LNCAP (cell line): ENCODE measurements around the gene ERBB3.

Experiments
- TF ChIP-seq, protein P1 (sequence below): fragments of 450-650 bp; IDR thresholded peaks from 2 replicates; pipeline ENCODE4 v1.5.1; 2017; ENCODE audit warnings: mild to moderate bottlenecking

ERBB3 gene

DNA sequence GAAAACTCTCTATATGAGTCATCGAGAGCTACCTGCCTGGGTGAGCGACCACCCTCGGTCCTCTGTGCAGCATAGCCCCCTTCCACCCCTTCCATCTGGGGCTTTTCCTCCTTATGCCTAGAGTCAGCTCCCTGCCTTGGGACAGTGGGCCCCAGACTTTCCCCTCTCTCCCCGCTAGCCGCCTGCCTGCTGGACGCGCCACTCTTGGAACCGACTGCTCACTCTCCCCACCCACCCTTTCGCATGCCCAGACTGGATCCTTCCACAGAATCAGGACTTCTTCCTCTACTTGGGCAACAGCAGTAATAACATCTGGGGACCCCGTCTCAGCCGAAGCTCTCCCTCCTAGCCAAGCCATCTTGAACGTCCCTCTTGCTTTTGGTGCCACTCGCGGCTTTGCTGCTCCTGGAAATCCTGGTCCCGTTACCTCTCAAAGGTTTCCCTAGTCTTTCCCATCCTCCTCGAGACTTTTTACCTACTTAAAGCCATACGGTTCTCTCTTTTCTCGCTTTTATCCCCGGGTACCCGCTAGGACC lies 48.8 kb downstream of the ERBB3 start:
- TF ChIP-seq, protein P1, sequence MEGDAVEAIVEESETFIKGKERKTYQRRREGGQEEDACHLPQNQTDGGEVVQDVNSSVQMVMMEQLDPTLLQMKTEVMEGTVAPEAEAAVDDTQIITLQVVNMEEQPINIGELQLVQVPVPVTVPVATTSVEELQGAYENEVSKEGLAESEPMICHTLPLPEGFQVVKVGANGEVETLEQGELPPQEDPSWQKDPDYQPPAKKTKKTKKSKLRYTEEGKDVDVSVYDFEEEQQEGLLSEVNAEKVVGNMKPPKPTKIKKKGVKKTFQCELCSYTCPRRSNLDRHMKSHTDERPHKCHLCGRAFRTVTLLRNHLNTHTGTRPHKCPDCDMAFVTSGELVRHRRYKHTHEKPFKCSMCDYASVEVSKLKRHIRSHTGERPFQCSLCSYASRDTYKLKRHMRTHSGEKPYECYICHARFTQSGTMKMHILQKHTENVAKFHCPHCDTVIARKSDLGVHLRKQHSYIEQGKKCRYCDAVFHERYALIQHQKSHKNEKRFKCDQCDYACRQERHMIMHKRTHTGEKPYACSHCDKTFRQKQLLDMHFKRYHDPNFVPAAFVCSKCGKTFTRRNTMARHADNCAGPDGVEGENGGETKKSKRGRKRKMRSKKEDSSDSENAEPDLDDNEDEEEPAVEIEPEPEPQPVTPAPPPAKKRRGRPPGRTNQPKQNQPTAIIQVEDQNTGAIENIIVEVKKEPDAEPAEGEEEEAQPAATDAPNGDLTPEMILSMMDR = no peak

DNA sequence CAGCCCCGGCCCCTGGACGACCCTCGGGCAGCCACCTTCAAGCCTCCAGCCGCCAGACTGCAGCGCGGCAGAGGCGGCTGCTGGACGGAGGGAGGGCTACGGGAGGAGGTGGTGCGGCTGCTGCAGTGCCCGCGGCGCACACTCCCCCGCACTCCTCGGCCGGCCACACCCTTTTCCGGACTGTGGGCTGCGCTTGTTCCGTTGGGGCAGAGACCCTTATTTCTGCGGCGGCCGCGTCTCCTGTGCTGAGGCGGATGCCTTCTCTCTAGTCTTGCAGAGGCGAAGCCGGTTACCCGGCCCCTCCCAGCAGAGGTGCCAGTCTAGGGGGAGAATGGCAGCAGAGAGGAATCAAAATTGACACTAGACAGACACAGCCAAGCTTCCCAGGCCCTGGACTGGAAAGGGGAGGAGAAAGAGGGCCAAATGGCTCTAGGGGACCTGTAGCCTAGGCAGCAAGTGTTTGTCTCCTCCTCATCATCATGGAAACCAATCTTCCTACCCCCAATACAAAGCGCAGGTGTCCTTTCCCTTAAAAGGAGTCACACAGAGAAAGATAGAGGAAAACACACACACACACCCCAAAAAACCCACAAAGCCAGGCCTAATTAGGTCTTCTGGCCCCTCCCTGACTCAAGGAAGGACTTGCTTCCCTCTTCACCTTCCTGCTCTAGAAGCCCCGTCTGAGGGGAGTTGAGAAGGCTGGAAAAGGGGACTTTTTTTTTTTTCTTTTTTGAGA lies 49.4 kb downstream of the ERBB3 start:
- TF ChIP-seq, protein P1 = no peak

DNA sequence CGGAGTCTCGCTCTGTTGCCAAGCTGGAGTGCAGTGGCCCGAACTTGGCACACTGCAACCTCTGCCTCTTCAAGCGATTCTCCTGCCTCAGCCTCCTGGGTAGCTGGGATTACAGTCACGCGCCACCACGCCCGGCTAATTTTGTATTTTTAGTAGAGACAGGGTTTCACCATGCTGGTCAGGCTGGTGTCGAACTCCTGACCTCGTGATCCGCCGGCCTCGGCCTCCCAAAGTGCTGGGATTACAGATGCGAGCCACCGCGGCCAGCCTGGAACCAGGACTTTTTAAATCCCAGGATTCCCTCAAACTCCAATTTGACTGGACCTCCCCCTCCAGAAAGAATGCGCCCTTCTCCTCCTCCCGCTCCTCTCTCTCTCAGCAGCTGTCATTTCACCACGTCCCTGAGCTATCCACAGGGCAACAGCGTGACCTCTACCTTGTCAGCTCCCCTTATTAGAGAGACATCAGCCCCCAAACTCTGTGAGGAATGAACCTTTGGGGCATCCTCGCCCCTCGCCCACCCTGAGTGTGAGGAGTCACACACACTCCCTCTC lies 50.1 kb downstream of the ERBB3 start:
- TF ChIP-seq, protein P1 = no peak

DNA sequence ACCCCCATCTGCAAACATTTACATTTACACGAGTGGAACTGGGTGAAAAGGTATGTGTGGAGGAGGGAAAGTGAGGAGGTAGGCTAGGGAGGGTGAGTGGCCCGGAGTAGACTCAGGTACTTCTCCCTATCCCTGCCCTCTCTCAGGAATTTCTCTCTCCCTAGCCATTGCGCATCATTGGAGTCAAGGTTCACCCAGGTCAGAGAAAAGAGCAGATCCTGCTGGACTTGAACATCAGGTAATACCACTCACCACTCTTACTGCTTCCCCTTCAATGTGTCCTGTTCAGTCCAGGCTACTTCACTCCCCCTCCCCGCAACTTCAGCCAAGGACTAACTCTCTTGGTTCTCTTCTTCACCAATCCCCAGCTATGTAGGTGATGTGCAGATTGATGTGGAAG lies 50.9 kb downstream of the ERBB3 start:
- TF ChIP-seq, protein P1 = no peak

DNA sequence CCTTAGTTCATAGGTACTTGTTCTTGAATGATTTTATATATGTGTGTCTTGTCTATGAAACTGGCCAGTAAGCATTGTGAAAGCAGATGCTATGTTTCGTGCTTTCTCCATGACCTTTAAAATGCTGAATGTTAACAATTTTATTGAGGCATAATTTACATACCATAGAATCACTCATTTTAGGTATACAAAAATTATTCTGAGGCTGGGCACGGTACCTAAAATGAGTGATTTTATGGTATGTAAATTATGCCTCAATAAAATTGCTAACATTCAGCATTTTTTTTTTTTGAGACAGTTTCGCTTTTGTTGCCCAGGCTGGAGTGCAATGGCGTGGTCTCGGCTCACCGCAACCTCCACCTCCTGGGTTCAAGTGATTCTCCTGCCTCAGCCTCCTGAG lies 54.9 kb downstream of the ERBB3 start:
- TF ChIP-seq, protein P1 = no peak

DNA sequence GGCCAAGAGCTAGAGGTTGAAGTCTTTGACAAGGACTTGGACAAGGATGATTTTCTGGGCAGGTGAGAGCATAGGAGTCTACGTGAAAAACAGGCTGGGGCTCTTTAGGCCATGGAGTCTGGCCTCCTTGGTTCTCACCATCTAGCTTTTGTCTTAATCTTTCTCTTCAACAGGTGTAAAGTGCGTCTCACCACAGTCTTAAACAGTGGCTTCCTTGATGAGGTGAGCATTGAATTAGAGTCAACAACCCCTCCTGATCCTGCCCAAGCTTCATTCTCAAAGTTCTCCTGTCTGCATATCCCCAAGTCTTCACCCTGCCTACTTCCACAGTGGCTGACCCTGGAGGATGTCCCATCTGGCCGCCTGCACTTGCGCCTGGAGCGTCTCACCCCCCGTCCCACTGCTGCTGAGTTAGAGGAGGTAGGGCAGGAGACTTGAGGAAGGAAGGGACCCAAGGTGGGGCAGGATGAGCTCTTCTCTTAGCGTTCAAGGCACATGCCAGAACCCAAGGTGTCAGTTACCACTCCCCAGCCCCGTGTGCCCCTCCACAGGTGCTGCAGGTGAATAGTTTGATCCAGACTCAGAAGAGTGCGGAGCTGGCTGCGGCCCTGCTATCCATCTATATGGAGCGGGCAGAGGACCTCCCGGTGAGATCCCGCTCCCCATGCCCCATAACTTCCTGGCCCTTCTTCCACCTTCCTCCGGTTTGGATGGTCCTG lies 58.0 kb downstream of the ERBB3 start:
- TF ChIP-seq, protein P1 = no peak

DNA sequence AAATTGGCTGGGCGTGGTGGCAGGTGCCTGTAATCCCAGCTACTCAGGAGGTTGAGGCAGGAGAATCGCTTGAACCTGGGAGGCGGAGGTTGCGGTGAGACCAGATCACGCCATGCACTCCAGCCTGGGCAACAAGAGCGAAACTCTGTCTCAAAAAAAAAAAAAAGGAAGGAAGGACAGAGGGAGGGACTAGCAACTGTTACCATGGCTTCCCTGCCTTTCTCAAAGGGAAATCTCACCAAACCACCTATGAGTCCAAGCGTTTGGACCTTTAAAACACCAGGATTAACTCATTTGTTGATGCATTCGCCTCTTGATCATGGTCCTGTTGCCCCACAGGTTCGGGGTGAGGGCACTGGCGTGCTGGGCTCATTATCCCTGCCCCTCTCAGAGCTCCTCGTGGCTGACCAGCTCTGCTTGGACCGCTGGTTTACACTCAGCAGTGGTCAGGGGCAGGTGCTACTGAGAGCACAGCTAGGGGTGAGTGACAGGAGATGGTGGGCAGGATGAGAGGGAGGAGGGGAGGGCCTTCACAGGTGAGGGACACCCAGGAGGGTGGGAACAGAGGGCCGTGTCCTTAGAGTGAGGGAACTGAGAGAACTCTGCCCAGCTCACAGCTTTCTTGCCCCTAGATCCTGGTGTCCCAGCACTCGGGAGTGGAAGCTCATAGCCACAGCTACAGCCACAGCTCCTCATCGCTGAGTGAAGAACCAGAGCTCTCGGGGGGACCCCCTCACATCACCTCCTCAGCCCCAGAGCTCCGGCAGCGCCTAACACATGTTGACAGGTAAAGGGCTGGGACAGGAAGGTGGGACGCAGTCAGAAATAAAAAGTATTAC lies 62.2 kb downstream of the ERBB3 start:
- TF ChIP-seq, protein P1 = no peak
